A549 (cell line): ENCODE results near the gene TMEM143.

Experiments
- CHD2 ChIP-seq: fragments of 150-350 bp; IDR thresholded peaks from 2 replicates; pipeline ENCODE4 v1.6.1; 2014; ENCODE audit warnings: low read length; ENCODE audit not compliant: partially characterized antibody
- POLR2A ChIP-seq: IDR thresholded peaks from 2 replicates; pipeline ENCODE4 v1.6.1; 2012; ENCODE audit warnings: mild to moderate bottlenecking, low read length
- RCOR1 ChIP-seq: fragments of 150-350 bp; IDR thresholded peaks from 2 replicates; pipeline ENCODE4 v1.6.1; 2014; ENCODE audit warnings: antibody characterized with exemption, low read length, low read depth
- ZC3H11A ChIP-seq: fragments of 450-650 bp; IDR thresholded peaks from 2 replicates; pipeline ENCODE4 v1.6.1; 2014; ENCODE audit warnings: antibody characterized with exemption, mild to moderate bottlenecking
- ZSCAN20 ChIP-seq: fragments of 250-450 bp; sonication (Bioruptor Pico); IDR thresholded peaks from 2 replicates; pipeline ENCODE4 v1.8.0; 2022; ENCODE audit warnings: mild to moderate bottlenecking, moderate library complexity
- TF ChIP-seq, protein P1 (sequence below): fragments of >200 bp; sonication (Bioruptor Twin); formaldehyde crosslinking; IDR thresholded peaks from 3 replicates; pipeline ENCODE4 v1.6.1; 2016
- TF ChIP-seq, protein P2 (sequence below): fragments of >200 bp; sonication (Bioruptor Twin); formaldehyde crosslinking; IDR thresholded peaks from 3 replicates; pipeline ENCODE4 v1.5.1; 2016
- TF ChIP-seq, protein P3 (sequence below): fragments of 200-600 bp; sonication (generic); IDR thresholded peaks from 2 replicates; pipeline ENCODE4 v1.6.1; 2016; ENCODE audit warnings: antibody characterized with exemption, mild to moderate bottlenecking, moderate library complexity

DNA sequence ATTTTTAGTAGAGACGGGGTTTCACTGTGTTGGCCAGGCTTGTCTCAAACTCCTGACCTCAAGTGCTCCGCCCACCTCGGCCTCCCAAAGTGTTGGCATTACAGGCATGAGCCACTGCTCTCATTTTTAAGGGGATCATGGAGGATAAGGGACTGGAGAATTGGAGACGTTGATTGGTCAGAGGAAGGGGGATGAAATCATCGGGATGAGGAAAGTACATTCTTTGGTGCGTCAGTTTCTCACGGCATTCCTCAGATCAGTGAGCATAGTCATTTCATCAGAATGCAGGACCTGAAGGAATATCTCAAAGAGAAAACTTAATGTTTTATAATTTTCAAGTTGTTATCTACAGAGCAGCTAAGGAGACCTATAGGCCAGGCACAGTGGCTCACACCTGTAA is 79.8 kb downstream of the TMEM143 start:
- TF ChIP-seq, protein P1, sequence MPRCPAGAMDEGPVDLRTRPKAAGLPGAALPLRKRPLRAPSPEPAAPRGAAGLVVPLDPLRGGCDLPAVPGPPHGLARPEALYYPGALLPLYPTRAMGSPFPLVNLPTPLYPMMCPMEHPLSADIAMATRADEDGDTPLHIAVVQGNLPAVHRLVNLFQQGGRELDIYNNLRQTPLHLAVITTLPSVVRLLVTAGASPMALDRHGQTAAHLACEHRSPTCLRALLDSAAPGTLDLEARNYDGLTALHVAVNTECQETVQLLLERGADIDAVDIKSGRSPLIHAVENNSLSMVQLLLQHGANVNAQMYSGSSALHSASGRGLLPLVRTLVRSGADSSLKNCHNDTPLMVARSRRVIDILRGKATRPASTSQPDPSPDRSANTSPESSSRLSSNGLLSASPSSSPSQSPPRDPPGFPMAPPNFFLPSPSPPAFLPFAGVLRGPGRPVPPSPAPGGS: no peak
- TF ChIP-seq POLR2A (no peak), ZC3H11A (no peak), ZSCAN20 (CRISPR knock-in tag) (no peak), CHD2 (no peak), RCOR1 (no peak)
- TF ChIP-seq, protein P2, sequence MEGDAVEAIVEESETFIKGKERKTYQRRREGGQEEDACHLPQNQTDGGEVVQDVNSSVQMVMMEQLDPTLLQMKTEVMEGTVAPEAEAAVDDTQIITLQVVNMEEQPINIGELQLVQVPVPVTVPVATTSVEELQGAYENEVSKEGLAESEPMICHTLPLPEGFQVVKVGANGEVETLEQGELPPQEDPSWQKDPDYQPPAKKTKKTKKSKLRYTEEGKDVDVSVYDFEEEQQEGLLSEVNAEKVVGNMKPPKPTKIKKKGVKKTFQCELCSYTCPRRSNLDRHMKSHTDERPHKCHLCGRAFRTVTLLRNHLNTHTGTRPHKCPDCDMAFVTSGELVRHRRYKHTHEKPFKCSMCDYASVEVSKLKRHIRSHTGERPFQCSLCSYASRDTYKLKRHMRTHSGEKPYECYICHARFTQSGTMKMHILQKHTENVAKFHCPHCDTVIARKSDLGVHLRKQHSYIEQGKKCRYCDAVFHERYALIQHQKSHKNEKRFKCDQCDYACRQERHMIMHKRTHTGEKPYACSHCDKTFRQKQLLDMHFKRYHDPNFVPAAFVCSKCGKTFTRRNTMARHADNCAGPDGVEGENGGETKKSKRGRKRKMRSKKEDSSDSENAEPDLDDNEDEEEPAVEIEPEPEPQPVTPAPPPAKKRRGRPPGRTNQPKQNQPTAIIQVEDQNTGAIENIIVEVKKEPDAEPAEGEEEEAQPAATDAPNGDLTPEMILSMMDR: no peak
- TF ChIP-seq, protein P3, sequence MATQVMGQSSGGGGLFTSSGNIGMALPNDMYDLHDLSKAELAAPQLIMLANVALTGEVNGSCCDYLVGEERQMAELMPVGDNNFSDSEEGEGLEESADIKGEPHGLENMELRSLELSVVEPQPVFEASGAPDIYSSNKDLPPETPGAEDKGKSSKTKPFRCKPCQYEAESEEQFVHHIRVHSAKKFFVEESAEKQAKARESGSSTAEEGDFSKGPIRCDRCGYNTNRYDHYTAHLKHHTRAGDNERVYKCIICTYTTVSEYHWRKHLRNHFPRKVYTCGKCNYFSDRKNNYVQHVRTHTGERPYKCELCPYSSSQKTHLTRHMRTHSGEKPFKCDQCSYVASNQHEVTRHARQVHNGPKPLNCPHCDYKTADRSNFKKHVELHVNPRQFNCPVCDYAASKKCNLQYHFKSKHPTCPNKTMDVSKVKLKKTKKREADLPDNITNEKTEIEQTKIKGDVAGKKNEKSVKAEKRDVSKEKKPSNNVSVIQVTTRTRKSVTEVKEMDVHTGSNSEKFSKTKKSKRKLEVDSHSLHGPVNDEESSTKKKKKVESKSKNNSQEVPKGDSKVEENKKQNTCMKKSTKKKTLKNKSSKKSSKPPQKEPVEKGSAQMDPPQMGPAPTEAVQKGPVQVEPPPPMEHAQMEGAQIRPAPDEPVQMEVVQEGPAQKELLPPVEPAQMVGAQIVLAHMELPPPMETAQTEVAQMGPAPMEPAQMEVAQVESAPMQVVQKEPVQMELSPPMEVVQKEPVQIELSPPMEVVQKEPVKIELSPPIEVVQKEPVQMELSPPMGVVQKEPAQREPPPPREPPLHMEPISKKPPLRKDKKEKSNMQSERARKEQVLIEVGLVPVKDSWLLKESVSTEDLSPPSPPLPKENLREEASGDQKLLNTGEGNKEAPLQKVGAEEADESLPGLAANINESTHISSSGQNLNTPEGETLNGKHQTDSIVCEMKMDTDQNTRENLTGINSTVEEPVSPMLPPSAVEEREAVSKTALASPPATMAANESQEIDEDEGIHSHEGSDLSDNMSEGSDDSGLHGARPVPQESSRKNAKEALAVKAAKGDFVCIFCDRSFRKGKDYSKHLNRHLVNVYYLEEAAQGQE: no peak
